HEK293 (cell line): ENCODE data around the gene MED29.

Source experiments
- GLI4 ChIP-seq: fragments of 450-650 bp; formaldehyde crosslinking; IDR thresholded peaks from 2 replicates; pipeline ENCODE4 v1.5.1; 2016; ENCODE audit warnings: missing biosample characterization, missing genetic modification characterization
- KLF8 ChIP-seq: fragments of 450-650 bp; formaldehyde crosslinking; IDR thresholded peaks from 2 replicates; pipeline ENCODE4 v1.5.1; 2016; ENCODE audit warnings: missing biosample characterization, missing genetic modification characterization
- SCRT1 ChIP-seq: fragments of 450-650 bp; formaldehyde crosslinking; IDR thresholded peaks from 2 replicates; pipeline ENCODE4 v1.5.1; 2016; ENCODE audit warnings: missing biosample characterization, missing genetic modification characterization, borderline replicate concordance
- ZBTB48 ChIP-seq: fragments of 450-650 bp; formaldehyde crosslinking; IDR thresholded peaks from 2 replicates; pipeline ENCODE4 v1.5.1; 2016; ENCODE audit warnings: missing biosample characterization, missing genetic modification characterization
- ZEB2 ChIP-seq: fragments of 450-650 bp; formaldehyde crosslinking; IDR thresholded peaks from 2 replicates; pipeline ENCODE4 v1.5.1; 2016; ENCODE audit warnings: missing biosample characterization, missing genetic modification characterization
- ZNF157 ChIP-seq: fragments of 450-650 bp; formaldehyde crosslinking; IDR thresholded peaks from 2 replicates; pipeline ENCODE4 v1.5.1; 2016; ENCODE audit warnings: missing biosample characterization, missing genetic modification characterization
- ZNF335 ChIP-seq: fragments of 450-650 bp; formaldehyde crosslinking; conservative IDR thresholded peaks from 2 replicates; pipeline ENCODE4 v1.5.1; 2016; ENCODE audit warnings: missing biosample characterization, missing genetic modification characterization
- ZNF354C ChIP-seq: fragments of 450-650 bp; formaldehyde crosslinking; IDR thresholded peaks from 2 replicates; pipeline ENCODE4 v1.5.1; 2016; ENCODE audit warnings: missing biosample characterization, missing genetic modification characterization, low read depth, borderline replicate concordance
- ZNF394 ChIP-seq: fragments of 450-650 bp; formaldehyde crosslinking; IDR thresholded peaks from 2 replicates; pipeline ENCODE4 v1.5.1; 2016; ENCODE audit warnings: missing biosample characterization, missing genetic modification characterization, mild to moderate bottlenecking, moderate library complexity, borderline replicate concordance
- ZNF510 ChIP-seq: fragments of 450-650 bp; formaldehyde crosslinking; IDR thresholded peaks from 2 replicates; pipeline ENCODE4 v1.5.1; 2018; ENCODE audit warnings: mild to moderate bottlenecking, missing genetic modification characterization, missing biosample characterization; ENCODE audit not compliant: insufficient replicate concordance
- ZNF664 ChIP-seq: fragments of 450-650 bp; formaldehyde crosslinking; IDR thresholded peaks from 2 replicates; pipeline ENCODE4 v1.5.1; 2016; ENCODE audit warnings: missing biosample characterization, missing genetic modification characterization
- ZNF701 ChIP-seq: fragments of 450-650 bp; formaldehyde crosslinking; IDR thresholded peaks from 2 replicates; pipeline ENCODE4 v1.5.1; 2016; ENCODE audit warnings: missing biosample characterization, missing genetic modification characterization
- ZNF791 ChIP-seq: fragments of 450-650 bp; formaldehyde crosslinking; IDR thresholded peaks from 2 replicates; pipeline ENCODE4 v1.5.1; 2016; ENCODE audit warnings: missing biosample characterization, missing genetic modification characterization
- ZSCAN30 ChIP-seq: fragments of 450-650 bp; IDR thresholded peaks from 2 replicates; pipeline ENCODE4 v1.5.1; 2018; ENCODE audit warnings: missing biosample characterization, mild to moderate bottlenecking, missing genetic modification characterization, moderate library complexity
- TF ChIP-seq, protein P1 (sequence below): fragments of 450-650 bp; formaldehyde crosslinking; IDR thresholded peaks from 2 replicates; pipeline ENCODE4 v1.5.1; 2016; ENCODE audit warnings: missing biosample characterization, missing genetic modification characterization
- TF ChIP-seq, protein P2 (sequence below): fragments of 450-650 bp; formaldehyde crosslinking; IDR thresholded peaks from 2 replicates; pipeline ENCODE4; 2016; ENCODE audit warnings: missing biosample characterization, missing genetic modification characterization
- TF ChIP-seq, protein P3 (sequence below): fragments of 450-650 bp; formaldehyde crosslinking; IDR thresholded peaks from 2 replicates; pipeline ENCODE4 v1.5.1; 2016; ENCODE audit warnings: missing biosample characterization, missing genetic modification characterization
- TF ChIP-seq, protein P4 (sequence below): fragments of 450-650 bp; formaldehyde crosslinking; IDR thresholded peaks from 2 replicates; pipeline ENCODE4 v1.5.1; 2016; ENCODE audit warnings: missing biosample characterization, missing genetic modification characterization
- TF ChIP-seq, protein P5 (sequence below): fragments of 450-650 bp; formaldehyde crosslinking; IDR thresholded peaks from 2 replicates; pipeline ENCODE4 v1.5.1; 2016; ENCODE audit warnings: missing biosample characterization, missing genetic modification characterization
- TF ChIP-seq, protein P6 (sequence below): fragments of 450-650 bp; formaldehyde crosslinking; IDR thresholded peaks from 2 replicates; pipeline ENCODE4 v1.5.1; 2016; ENCODE audit warnings: missing biosample characterization, missing genetic modification characterization
- TF ChIP-seq, protein P7 (sequence below): fragments of 450-650 bp; formaldehyde crosslinking; optimal IDR thresholded peaks from 2 replicates; pipeline ENCODE3; 2016; ENCODE audit warnings: missing biosample characterization, mild to moderate bottlenecking, missing genetic modification characterization
- TF ChIP-seq, protein P8 (sequence below): fragments of 450-650 bp; formaldehyde crosslinking; IDR thresholded peaks from 2 replicates; pipeline ENCODE4 v1.5.1; 2016; ENCODE audit warnings: missing biosample characterization, missing genetic modification characterization

The MED29 gene

DNA sequence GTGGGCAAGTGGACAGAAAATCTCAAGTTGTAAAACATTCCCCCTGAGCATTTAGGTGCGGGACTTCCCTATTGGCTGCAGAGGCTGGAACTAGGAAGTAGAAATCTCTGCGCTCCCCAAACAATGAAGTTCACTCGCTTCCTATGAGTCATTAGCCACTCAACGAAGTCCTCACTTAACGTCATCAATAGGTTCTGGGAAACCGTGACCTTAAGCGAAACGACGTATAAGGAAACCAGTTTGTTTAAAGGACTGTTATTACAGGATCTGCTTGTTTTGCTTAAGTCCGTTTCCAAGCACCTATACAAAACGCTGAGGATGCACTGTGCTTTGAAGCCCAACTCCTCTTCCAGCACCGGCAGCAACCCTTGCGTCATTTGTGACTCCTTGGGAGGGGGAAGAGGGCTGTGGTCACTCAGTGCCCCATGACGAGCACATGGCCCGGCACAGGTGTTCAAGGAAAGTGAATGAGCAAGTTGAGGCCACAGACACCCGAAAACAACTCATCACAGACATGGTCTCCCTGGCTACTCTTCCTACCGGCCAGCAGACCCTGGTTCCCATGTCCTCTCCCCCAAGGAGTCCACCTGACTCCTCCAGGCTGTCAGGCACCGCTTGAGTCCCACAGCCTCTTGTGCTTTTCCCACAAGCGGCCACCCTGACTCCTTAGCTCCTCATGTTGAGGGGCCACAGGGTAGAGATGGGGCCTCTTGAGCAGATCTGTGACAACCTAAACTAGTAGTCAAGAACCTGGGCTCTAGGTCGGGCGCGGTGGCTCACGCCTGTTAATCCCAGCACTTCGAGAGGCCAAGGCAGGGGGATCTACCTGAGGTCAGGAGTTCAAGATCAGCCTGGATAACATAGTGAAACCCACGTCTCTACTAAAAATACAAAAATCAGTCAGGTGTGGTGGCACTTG, 39.8 kb downstream of the MED29 start (continued):
- TF ChIP-seq, protein P1, sequence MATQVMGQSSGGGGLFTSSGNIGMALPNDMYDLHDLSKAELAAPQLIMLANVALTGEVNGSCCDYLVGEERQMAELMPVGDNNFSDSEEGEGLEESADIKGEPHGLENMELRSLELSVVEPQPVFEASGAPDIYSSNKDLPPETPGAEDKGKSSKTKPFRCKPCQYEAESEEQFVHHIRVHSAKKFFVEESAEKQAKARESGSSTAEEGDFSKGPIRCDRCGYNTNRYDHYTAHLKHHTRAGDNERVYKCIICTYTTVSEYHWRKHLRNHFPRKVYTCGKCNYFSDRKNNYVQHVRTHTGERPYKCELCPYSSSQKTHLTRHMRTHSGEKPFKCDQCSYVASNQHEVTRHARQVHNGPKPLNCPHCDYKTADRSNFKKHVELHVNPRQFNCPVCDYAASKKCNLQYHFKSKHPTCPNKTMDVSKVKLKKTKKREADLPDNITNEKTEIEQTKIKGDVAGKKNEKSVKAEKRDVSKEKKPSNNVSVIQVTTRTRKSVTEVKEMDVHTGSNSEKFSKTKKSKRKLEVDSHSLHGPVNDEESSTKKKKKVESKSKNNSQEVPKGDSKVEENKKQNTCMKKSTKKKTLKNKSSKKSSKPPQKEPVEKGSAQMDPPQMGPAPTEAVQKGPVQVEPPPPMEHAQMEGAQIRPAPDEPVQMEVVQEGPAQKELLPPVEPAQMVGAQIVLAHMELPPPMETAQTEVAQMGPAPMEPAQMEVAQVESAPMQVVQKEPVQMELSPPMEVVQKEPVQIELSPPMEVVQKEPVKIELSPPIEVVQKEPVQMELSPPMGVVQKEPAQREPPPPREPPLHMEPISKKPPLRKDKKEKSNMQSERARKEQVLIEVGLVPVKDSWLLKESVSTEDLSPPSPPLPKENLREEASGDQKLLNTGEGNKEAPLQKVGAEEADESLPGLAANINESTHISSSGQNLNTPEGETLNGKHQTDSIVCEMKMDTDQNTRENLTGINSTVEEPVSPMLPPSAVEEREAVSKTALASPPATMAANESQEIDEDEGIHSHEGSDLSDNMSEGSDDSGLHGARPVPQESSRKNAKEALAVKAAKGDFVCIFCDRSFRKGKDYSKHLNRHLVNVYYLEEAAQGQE (tag by site-specific recombination) = no peak
- TF ChIP-seq ZEB2 (tag by site-specific recombination) (peak; percentile 87), ZNF701 (tag by site-specific recombination) (no peak), ZNF394 (tag by site-specific recombination) (peak; percentile 41; the same call in 1 of the 2 replicates), KLF8 (tag by site-specific recombination) (peak; percentile 70), ZBTB48 (0 out of 2 replicates have a peak, but pooled peaks have one; percentile 11), ZSCAN30 (tag by site-specific recombination) (no peak), ZNF664 (peak; percentile 79; the same call in 1 of the 2 replicates), ZNF791 (tag by site-specific recombination) (no peak), ZNF510 (tag by site-specific recombination) (no peak), ZNF354C (no peak), ZNF335 (tag by site-specific recombination) (peak; percentile 36), GLI4 (no peak), SCRT1 (no peak), ZNF157 (tag by site-specific recombination) (no peak)
- TF ChIP-seq, protein P2, sequence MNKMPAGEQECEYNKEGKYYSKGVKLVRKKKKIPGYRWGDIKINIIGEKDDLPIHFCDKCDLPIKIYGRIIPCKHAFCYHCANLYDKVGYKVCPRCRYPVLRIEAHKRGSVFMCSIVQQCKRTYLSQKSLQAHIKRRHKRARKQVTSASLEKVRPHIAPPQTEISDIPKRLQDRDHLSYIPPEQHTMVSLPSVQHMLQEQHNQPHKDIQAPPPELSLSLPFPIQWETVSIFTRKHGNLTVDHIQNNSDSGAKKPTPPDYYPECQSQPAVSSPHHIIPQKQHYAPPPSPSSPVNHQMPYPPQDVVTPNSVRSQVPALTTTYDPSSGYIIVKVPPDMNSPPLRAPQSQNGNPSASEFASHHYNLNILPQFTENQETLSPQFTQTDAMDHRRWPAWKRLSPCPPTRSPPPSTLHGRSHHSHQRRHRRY (tag by site-specific recombination) = no peak
- TF ChIP-seq, protein P3, sequence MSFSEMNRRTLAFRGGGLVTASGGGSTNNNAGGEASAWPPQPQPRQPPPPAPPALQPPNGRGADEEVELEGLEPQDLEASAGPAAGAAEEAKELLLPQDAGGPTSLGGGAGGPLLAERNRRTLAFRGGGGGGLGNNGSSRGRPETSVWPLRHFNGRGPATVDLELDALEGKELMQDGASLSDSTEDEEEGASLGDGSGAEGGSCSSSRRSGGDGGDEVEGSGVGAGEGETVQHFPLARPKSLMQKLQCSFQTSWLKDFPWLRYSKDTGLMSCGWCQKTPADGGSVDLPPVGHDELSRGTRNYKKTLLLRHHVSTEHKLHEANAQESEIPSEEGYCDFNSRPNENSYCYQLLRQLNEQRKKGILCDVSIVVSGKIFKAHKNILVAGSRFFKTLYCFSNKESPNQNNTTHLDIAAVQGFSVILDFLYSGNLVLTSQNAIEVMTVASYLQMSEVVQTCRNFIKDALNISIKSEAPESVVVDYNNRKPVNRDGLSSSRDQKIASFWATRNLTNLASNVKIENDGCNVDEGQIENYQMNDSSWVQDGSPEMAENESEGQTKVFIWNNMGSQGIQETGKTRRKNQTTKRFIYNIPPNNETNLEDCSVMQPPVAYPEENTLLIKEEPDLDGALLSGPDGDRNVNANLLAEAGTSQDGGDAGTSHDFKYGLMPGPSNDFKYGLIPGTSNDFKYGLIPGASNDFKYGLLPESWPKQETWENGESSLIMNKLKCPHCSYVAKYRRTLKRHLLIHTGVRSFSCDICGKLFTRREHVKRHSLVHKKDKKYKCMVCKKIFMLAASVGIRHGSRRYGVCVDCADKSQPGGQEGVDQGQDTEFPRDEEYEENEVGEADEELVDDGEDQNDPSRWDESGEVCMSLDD = no peak; the same call in none of the 2 replicates
- TF ChIP-seq, protein P4, sequence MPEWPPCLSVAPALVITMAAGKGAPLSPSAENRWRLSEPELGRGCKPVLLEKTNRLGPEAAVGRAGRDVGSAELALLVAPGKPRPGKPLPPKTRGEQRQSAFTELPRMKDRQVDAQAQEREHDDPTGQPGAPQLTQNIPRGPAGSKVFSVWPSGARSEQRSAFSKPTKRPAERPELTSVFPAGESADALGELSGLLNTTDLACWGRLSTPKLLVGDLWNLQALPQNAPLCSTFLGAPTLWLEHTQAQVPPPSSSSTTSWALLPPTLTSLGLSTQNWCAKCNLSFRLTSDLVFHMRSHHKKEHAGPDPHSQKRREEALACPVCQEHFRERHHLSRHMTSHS (tag by site-specific recombination) = no peak
- TF ChIP-seq, protein P5, sequence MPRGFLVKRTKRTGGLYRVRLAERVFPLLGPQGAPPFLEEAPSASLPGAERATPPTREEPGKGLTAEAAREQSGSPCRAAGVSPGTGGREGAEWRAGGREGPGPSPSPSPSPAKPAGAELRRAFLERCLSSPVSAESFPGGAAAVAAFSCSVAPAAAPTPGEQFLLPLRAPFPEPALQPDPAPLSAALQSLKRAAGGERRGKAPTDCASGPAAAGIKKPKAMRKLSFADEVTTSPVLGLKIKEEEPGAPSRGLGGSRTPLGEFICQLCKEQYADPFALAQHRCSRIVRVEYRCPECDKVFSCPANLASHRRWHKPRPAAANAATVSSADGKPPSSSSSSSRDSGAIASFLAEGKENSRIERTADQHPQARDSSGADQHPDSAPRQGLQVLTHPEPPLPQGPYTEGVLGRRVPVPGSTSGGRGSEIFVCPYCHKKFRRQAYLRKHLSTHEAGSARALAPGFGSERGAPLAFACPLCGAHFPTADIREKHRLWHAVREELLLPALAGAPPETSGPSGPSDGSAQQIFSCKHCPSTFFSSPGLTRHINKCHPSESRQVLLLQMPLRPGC = peak; percentile 56
- TF ChIP-seq, protein P6, sequence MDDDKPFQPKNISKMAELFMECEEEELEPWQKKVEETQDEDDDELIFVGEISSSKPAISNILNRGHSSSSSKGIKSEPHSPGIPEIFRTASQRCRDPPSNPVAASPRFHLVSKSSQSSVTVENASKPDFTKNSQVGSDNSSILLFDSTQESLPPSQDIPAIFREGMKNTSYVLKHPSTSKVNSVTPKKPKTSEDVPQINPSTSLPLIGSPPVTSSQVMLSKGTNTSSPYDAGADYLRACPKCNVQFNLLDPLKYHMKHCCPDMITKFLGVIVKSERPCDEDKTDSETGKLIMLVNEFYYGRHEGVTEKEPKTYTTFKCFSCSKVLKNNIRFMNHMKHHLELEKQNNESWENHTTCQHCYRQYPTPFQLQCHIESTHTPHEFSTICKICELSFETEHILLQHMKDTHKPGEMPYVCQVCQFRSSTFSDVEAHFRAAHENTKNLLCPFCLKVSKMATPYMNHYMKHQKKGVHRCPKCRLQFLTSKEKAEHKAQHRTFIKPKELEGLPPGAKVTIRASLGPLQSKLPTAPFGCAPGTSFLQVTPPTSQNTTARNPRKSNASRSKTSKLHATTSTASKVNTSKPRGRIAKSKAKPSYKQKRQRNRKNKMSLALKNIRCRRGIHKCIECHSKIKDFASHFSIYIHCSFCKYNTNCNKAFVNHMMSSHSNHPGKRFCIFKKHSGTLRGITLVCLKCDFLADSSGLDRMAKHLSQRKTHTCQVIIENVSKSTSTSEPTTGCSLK (tag by site-specific recombination) = no peak
- TF ChIP-seq, protein P7, sequence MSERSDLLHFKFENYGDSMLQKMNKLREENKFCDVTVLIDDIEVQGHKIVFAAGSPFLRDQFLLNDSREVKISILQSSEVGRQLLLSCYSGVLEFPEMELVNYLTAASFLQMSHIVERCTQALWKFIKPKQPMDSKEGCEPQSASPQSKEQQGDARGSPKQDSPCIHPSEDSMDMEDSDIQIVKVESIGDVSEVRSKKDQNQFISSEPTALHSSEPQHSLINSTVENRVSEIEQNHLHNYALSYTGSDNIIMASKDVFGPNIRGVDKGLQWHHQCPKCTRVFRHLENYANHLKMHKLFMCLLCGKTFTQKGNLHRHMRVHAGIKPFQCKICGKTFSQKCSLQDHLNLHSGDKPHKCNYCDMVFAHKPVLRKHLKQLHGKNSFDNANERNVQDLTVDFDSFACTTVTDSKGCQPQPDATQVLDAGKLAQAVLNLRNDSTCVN (tag by site-specific recombination) = no peak
- TF ChIP-seq, protein P8, sequence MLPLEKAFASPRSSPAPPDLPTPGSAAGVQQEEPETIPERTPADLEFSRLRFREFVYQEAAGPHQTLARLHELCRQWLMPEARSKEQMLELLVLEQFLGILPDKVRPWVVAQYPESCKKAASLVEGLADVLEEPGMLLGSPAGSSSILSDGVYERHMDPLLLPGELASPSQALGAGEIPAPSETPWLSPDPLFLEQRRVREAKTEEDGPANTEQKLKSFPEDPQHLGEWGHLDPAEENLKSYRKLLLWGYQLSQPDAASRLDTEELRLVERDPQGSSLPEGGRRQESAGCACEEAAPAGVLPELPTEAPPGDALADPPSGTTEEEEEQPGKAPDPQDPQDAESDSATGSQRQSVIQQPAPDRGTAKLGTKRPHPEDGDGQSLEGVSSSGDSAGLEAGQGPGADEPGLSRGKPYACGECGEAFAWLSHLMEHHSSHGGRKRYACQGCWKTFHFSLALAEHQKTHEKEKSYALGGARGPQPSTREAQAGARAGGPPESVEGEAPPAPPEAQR = no peak
